ENCODE measurements around the gene GRK6. TPM values are rescaled to one million over a fixed set of nuclear protein-coding genes. Genes with fewer than 3 reads are reported as not detected.

The GRK6 gene
- total RNA-seq, 1 donor from 2014 or later: 20.6 TPM

GRCh38 chr5:177459819-177460628 is 33.5 kb downstream of the GRK6 start:
- Histone ChIP-seq H3K27me3 (no peaks in the 10 kb centered on the region), H3K27ac (no peak overlapping the region), H3K4me1 (peaks cover 16 to 17% of the 10 kb centered on the region in 2 donors), H3K4me3 (no peak overlapping the region), H3K9me3 (no peaks in the 10 kb centered on the region), H3K36me3 (peaks cover 14 to 29% of the 10 kb centered on the region in 2 donors)
- intact Hi-C loops (cut with DNase I): loop anchor here (10.0 kb wide), 1 partner anchor 345 kb away; no protein-coding TSS in a partner anchor
- no peak for TF ChIP-seq CTCF (IDR thresholded peaks at IDR 0.05)
- DNase-seq (ENCODE audit: low spot score in 2 of 2): no peak

- peak overlapping the region in 1 of 2 donors; percentile 47 for H3K27ac ChIP-seq
Observed at GRCh38 chr5:177462021-177462670, 35.7 kb downstream of the GRK6 start.

GRCh38 chr5:177465044-177465443 is 38.6 kb downstream of the GRK6 start:
- intact Hi-C loops (cut with DNase I): no loop called here
- Histone ChIP-seq H3K36me3 (peaks cover 31 to 38% of the 10 kb centered on the region in 2 donors), H3K4me3 (no peak overlapping the region), H3K27me3 (no peaks in the 10 kb centered on the region), H3K9me3 (no peaks in the 10 kb centered on the region), H3K4me1 (peaks cover 7 to 12% of the 10 kb centered on the region in 2 donors), H3K27ac (no peak overlapping the region)
- DNase-seq (ENCODE audit: low spot score in 2 of 2): no peak
- no peak for TF ChIP-seq CTCF (IDR thresholded peaks at IDR 0.05)

More at GRCh38 chr5:177462021-177462670, 35.7 kb downstream of the GRK6 start:
- intact Hi-C loops (cut with DNase I): no loop called here
- Histone ChIP-seq H3K9me3 (no peaks in the 10 kb centered on the region), H3K27me3 (no peaks in the 10 kb centered on the region), H3K4me3 (no peak overlapping the region), H3K4me1 (peaks cover 2 to 6% of the 10 kb centered on the region in 2 donors), H3K36me3 (peaks cover 34 to 50% of the 10 kb centered on the region in 2 donors)
- no peak for TF ChIP-seq CTCF (IDR thresholded peaks at IDR 0.05)
- DNase-seq (ENCODE audit: low spot score in 2 of 2): no peak

GRCh38 chr5:177466861-177467260 is 40.4 kb downstream of the GRK6 start:
- DNase-seq (ENCODE audit: low spot score in 2 of 2): no peak
- peaks cover 17 to 27% of the 10 kb centered on the region in 2 donors for H3K4me1 ChIP-seq
- H3K4me3 ChIP-seq: no peak overlapping the region
- peaks cover 31 to 33% of the 10 kb centered on the region in 2 donors for H3K36me3 ChIP-seq
- H3K9me3 ChIP-seq: no peaks in the 10 kb centered on the region
- no peaks in the 10 kb centered on the region for H3K27me3 ChIP-seq
- H3K27ac ChIP-seq: no peak overlapping the region
- intact Hi-C loops (cut with DNase I): no loop called here
- no peak for TF ChIP-seq CTCF (IDR thresholded peaks at IDR 0.05)

GRCh38 chr5:177467436-177467835 is 41.0 kb downstream of the GRK6 start:
- Histone ChIP-seq H3K36me3 (peaks cover 31 to 33% of the 10 kb centered on the region in 2 donors), H3K27ac (no peak overlapping the region)

More at GRCh38 chr5:177467436-177467835, 41.0 kb downstream of the GRK6 start:
- Histone ChIP-seq H3K4me1 (peaks cover 21 to 32% of the 10 kb centered on the region in 2 donors), H3K4me3 (no peak overlapping the region), H3K9me3 (no peaks in the 10 kb centered on the region), H3K27me3 (no peaks in the 10 kb centered on the region)
- no peak for DNase-seq (ENCODE audit: low spot score in 2 of 2)
- intact Hi-C loops (cut with DNase I): no loop called here
- TF ChIP-seq CTCF (IDR thresholded peaks at IDR 0.05): no peak

Data from ascending aorta (tissue), 2 donors.